HEK293 (cell line): ENCODE measurements around the gene ZNF585A.
"Not testable (repeated sequence)": the region's sequence is repeated elsewhere in the genome, so short reads cannot be mapped to it uniquely, and the experiment has no call there.

Experiments used
- CTCF ChIP-seq: fragments of 450-650 bp; formaldehyde crosslinking; IDR thresholded peaks from 2 replicates; pipeline ENCODE4 v1.5.1; 2016; ENCODE audit warnings: missing biosample characterization, missing genetic modification characterization
- PATZ1 ChIP-seq: fragments of 450-650 bp; formaldehyde crosslinking; IDR thresholded peaks from 2 replicates; pipeline ENCODE4 v1.5.1; 2016; ENCODE audit warnings: missing biosample characterization, missing genetic modification characterization
- ZNF707 ChIP-seq: fragments of 450-650 bp; formaldehyde crosslinking; IDR thresholded peaks from 2 replicates; pipeline ENCODE4 v1.5.1; 2016; ENCODE audit warnings: missing biosample characterization, missing genetic modification characterization
- TF ChIP-seq, protein P1 (sequence below): fragments of 450-650 bp; formaldehyde crosslinking; IDR thresholded peaks from 2 replicates; pipeline ENCODE4 v1.5.1; 2016; ENCODE audit warnings: missing biosample characterization, missing genetic modification characterization
- TF ChIP-seq, protein P2 (sequence below): fragments of 450-650 bp; formaldehyde crosslinking; optimal IDR thresholded peaks from 2 replicates; pipeline ENCODE3; 2016; ENCODE audit warnings: missing biosample characterization, mild to moderate bottlenecking, missing genetic modification characterization
- TF ChIP-seq, protein P3 (sequence below): fragments of 450-650 bp; formaldehyde crosslinking; IDR thresholded peaks from 2 replicates; pipeline ENCODE4 v1.5.1; 2016; ENCODE audit warnings: missing biosample characterization, missing genetic modification characterization

DNA sequence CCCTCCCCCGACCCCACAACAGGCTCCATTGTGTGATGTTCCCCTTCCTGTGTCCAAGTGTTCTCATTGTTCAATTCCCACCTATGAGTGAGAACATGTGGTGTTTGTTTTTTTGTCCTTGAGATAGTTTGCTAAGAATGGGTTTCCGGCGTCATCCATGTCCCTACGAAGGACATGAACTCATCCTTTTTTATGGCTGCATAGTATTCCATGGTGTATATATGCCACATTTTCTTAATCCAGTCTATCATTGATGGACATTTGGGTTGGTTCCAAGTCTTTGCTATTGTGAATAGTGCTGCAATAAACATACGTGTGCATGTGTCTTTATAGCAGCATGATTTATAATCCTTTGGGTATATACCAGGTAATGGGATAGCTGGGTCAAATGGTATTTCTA lies 68.4 kb downstream of the ZNF585A start:
- TF ChIP-seq CTCF (tag by site-specific recombination); ZNF707; PATZ1 (tag by site-specific recombination): not testable (repeated sequence)
- TF ChIP-seq, protein P1, sequence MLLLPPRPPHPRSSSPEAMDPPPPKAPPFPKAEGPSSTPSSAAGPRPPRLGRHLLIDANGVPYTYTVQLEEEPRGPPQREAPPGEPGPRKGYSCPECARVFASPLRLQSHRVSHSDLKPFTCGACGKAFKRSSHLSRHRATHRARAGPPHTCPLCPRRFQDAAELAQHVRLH (tag by site-specific recombination): not testable (repeated sequence)
- TF ChIP-seq, protein P2, sequence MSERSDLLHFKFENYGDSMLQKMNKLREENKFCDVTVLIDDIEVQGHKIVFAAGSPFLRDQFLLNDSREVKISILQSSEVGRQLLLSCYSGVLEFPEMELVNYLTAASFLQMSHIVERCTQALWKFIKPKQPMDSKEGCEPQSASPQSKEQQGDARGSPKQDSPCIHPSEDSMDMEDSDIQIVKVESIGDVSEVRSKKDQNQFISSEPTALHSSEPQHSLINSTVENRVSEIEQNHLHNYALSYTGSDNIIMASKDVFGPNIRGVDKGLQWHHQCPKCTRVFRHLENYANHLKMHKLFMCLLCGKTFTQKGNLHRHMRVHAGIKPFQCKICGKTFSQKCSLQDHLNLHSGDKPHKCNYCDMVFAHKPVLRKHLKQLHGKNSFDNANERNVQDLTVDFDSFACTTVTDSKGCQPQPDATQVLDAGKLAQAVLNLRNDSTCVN: not testable (repeated sequence)
- TF ChIP-seq, protein P3, sequence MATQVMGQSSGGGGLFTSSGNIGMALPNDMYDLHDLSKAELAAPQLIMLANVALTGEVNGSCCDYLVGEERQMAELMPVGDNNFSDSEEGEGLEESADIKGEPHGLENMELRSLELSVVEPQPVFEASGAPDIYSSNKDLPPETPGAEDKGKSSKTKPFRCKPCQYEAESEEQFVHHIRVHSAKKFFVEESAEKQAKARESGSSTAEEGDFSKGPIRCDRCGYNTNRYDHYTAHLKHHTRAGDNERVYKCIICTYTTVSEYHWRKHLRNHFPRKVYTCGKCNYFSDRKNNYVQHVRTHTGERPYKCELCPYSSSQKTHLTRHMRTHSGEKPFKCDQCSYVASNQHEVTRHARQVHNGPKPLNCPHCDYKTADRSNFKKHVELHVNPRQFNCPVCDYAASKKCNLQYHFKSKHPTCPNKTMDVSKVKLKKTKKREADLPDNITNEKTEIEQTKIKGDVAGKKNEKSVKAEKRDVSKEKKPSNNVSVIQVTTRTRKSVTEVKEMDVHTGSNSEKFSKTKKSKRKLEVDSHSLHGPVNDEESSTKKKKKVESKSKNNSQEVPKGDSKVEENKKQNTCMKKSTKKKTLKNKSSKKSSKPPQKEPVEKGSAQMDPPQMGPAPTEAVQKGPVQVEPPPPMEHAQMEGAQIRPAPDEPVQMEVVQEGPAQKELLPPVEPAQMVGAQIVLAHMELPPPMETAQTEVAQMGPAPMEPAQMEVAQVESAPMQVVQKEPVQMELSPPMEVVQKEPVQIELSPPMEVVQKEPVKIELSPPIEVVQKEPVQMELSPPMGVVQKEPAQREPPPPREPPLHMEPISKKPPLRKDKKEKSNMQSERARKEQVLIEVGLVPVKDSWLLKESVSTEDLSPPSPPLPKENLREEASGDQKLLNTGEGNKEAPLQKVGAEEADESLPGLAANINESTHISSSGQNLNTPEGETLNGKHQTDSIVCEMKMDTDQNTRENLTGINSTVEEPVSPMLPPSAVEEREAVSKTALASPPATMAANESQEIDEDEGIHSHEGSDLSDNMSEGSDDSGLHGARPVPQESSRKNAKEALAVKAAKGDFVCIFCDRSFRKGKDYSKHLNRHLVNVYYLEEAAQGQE (tag by site-specific recombination): not testable (repeated sequence)
